ENCODE data around the gene CPPED1.
"Not testable (repeated sequence)": the region's sequence is repeated elsewhere in the genome, so short reads cannot be mapped to it uniquely, and the experiment has no call there.

GRCh38 chr16:12766208-12766607, 37.5 kb downstream of the CPPED1 start:
- not testable (repeated sequence) for TF ChIP-seq CTCF (conservative IDR thresholded peaks at IDR 0.05; ENCODE audit: low read depth in 2 of 2); NANOG (IDR thresholded peaks at IDR 0.05; ENCODE audit: borderline replicate concordance); POLR2AphosphoS5 (IDR thresholded peaks at IDR 0.05; ENCODE audit: low read depth); EZH2 (IDR thresholded peaks at IDR 0.05; ENCODE audit: low read depth, unreplicated experiment); REST (IDR thresholded peaks at IDR 0.05; ENCODE audit: unreplicated experiment); EZH2phosphoT487 (IDR thresholded peaks at IDR 0.05; ENCODE audit: unreplicated experiment); ETS1 (IDR thresholded peaks at IDR 0.05); CREB1 (CRISPR knock-in tag; IDR thresholded peaks at IDR 0.05; ENCODE audit: low read depth); JUNB (IDR thresholded peaks at IDR 0.05; ENCODE audit: unreplicated experiment); STAT1 (IDR thresholded peaks at IDR 0.05; ENCODE audit: unreplicated experiment)

All from GM23338 (cell line).